GM12878 (cell line): Measurements from ENCODE around the gene CCDC28A. TPM values are rescaled to one million over a fixed set of nuclear protein-coding genes. Genes with fewer than 3 reads are reported as not detected.

ENCODE experiments used
- ATAC-seq: fragments of 200-7000 bp; cut with Tn5 transposase; 3 replicates; pipeline ENCODE4 v1.9.1; 2020; ENCODE audit warnings: mild to moderate bottlenecking, moderate library complexity
- BruUV-seq: library from RNA; stranded (reverse); fragments of 400-500 nt; replicated peaks from 2 replicates; lab custom pipeline; 2021; lab: Mats Ljungman, UMichigan
- CTCF ChIA-PET: fragments of 300-600 bp; sonication (Branson Sonifier 250); formaldehyde crosslinking; extraction: SDS; loops from one replicate; lab custom pipeline; 2021; ENCODE audit warnings: inconsistent platforms; lab: Yijun Ruan, JAX
- POLR2A ChIA-PET: fragments of 350-600 bp; formaldehyde crosslinking; extraction: SDS; loops from one replicate; lab custom pipeline; 2021; ENCODE audit warnings: inconsistent platforms; lab: Charles Lee
- RAD21 ChIA-PET: fragments of 300-600 bp; sonication (Branson Sonifier 250); formaldehyde crosslinking; loops from one replicate; lab custom pipeline; 2023; ENCODE audit warnings: antibody characterized with exemption; ENCODE audit not compliant: unreplicated experiment; lab: Charles Lee
- SMC1A ChIA-PET: fragments of 300-600 bp; sonication (Branson Sonifier 250); formaldehyde crosslinking; loops from one replicate; lab custom pipeline; 2023; ENCODE audit not compliant: unreplicated experiment, uncharacterized antibody; lab: Charles Lee
- DNase-seq: peaks from one replicate; pipeline ENCODE4 v3.0.0-alpha.2; 2011; ENCODE audit warnings: low read depth, low spot score
- FAIRE-seq: peaks from 3 replicates; lab custom pipeline; 2011; peaks lifted over from hg19 to GRCh38; lab: Jason Lieb, UNC
- H2AFZ ChIP-seq: 2 replicates; pipeline ENCODE4 v1.6.0; 2011; ENCODE audit warnings: low read depth, low read length, control low read depth; ENCODE audit not compliant: control insufficient read depth
- H3K27ac ChIP-seq: 2 replicates; pipeline ENCODE4 v1.5.1; 2011; ENCODE audit warnings: control low read depth; ENCODE audit not compliant: control insufficient read depth, insufficient read depth
- H3K27me3 ChIP-seq, 2 experiments: replicated peaks in 1 of 2; 2 replicates each; pipeline versions ENCODE4 v1.6.0 to v1.6.1; 2011; ENCODE audit warnings: low read length in 1 of 2; ENCODE audit not compliant: control insufficient read depth in 2 of 2, insufficient read depth in 2 of 2
- H3K36me3 ChIP-seq, 2 experiments: 2 replicates each; pipeline ENCODE4 v1.5.1; 2011; ENCODE audit warnings: low read length in 1 of 2; ENCODE audit not compliant: control insufficient read depth in 2 of 2, insufficient read depth in 2 of 2
- H3K4me1 ChIP-seq: 2 replicates; pipeline ENCODE4 v1.6.1; 2011; ENCODE audit warnings: mild to moderate bottlenecking, low read length, moderate library complexity, mixed read lengths; ENCODE audit not compliant: control insufficient read depth, insufficient read depth
- H3K4me2 ChIP-seq: 2 replicates; pipeline ENCODE4 v1.6.0; 2011; ENCODE audit warnings: control low read depth; ENCODE audit not compliant: control insufficient read depth, insufficient read depth
- H3K4me3 ChIP-seq: fragments of 200-600 bp; sonication (generic); 2 replicates; pipeline ENCODE4 v1.5.1; 2016
- H3K79me2 ChIP-seq: 2 replicates; pipeline ENCODE4 v1.6.0; 2011; ENCODE audit warnings: low read length; ENCODE audit not compliant: control insufficient read depth, insufficient read depth
- H3K9ac ChIP-seq: 2 replicates; pipeline ENCODE4 v1.8.0; 2011; ENCODE audit warnings: low read length, control low read depth, mixed read lengths; ENCODE audit not compliant: control insufficient read depth, insufficient read depth
- H3K9me3 ChIP-seq: replicated peaks from 3 replicates; pipeline ENCODE4 v1.5.1; 2011; ENCODE audit warnings: mild to moderate bottlenecking, low read length; ENCODE audit not compliant: control insufficient read depth, insufficient read depth
- H4K20me1 ChIP-seq: 2 replicates; pipeline ENCODE4 v1.6.0; 2011; ENCODE audit not compliant: control insufficient read depth, insufficient read depth
- BMI1 ChIP-seq: fragments of 450-650 bp; IDR thresholded peaks from 2 replicates; pipeline ENCODE4 v1.6.1; 2016; ENCODE audit warnings: mild to moderate bottlenecking, moderate library complexity, borderline replicate concordance
- CUX1 ChIP-seq: IDR thresholded peaks from 2 replicates; pipeline ENCODE4 v1.6.1; 2012; ENCODE audit warnings: improper control_type of control experiment, low read depth, low read length; ENCODE audit not compliant: insufficient replicate concordance
- FOS ChIP-seq: IDR thresholded peaks from 3 replicates; pipeline ENCODE4 v1.6.1; 2011; ENCODE audit warnings: borderline replicate concordance; ENCODE audit not compliant: insufficient read length; ENCODE audit errors: extremely low read depth
- HSF1 ChIP-seq: fragments of 150-350 bp; IDR thresholded peaks from 2 replicates; pipeline ENCODE4 v1.6.1; 2014; ENCODE audit warnings: mild to moderate bottlenecking, low read depth, low read length
- JUNB ChIP-seq: IDR thresholded peaks from 2 replicates; pipeline ENCODE4 v1.6.1; 2016; ENCODE audit warnings: antibody characterized with exemption, mild to moderate bottlenecking
- JUND ChIP-seq: IDR thresholded peaks from 2 replicates; pipeline ENCODE4 v1.6.1; 2012; ENCODE audit warnings: low read depth, mild to moderate bottlenecking, low read length, improper control_type of control experiment, moderate library complexity
- LARP7 ChIP-seq: fragments of 450-650 bp; IDR thresholded peaks from 2 replicates; pipeline ENCODE4 v1.6.1; 2017; ENCODE audit warnings: mild to moderate bottlenecking
- NR2C1 ChIP-seq: fragments of 450-650 bp; IDR thresholded peaks from 2 replicates; pipeline ENCODE4 v1.6.1; 2017; ENCODE audit warnings: antibody characterized with exemption, mild to moderate bottlenecking, moderate library complexity
- PAX8 ChIP-seq: fragments of 450-650 bp; IDR thresholded peaks from 2 replicates; pipeline ENCODE4 v1.6.1; 2017; ENCODE audit warnings: mild to moderate bottlenecking, moderate library complexity
- PKNOX1 ChIP-seq: fragments of 450-650 bp; IDR thresholded peaks from 2 replicates; pipeline ENCODE4 v1.6.1; 2016; ENCODE audit warnings: mild to moderate bottlenecking
- PRDM15 ChIP-seq: fragments of 450-650 bp; formaldehyde crosslinking; IDR thresholded peaks from 2 replicates; pipeline ENCODE4 v1.4.0; 2020; ENCODE audit warnings: mild to moderate bottlenecking, moderate library complexity
- RAD51 ChIP-seq: fragments of 450-650 bp; IDR thresholded peaks from 2 replicates; pipeline ENCODE4 v1.6.1; 2016; ENCODE audit warnings: moderate library complexity, mild to moderate bottlenecking, inconsistent platforms
- WRNIP1 ChIP-seq: IDR thresholded peaks from 2 replicates; pipeline ENCODE4 v1.6.1; 2011; ENCODE audit warnings: low read depth, low read length, improper control_type of control experiment, borderline replicate concordance
- WGBS: methylation state at CpG from one replicate; pipeline ENCODE4 v1.1.6; 2016; ENCODE audit warnings: low lambda C conversion rate; ENCODE audit not compliant: insufficient replicate concordance, insufficient coverage; ENCODE audit errors: missing lambda C conversion rate; 5-methylcytosine and 5-hydroxymethylcytosine counted together
- in situ Hi-C: fragments of 300-500 bp; cut with MboI; formaldehyde crosslinking; loops from 9 replicates; pipeline ENCODE4 v1.14.3; 2018; ENCODE audit warnings: mixed read lengths
- intact Hi-C: fragments of 100-400 bp; cut with micrococcal nuclease; formaldehyde crosslinking; loops from one replicate; pipeline ENCODE4 v1.14.2; 2022; ENCODE audit not compliant: unreplicated experiment
- polyA plus RNA-seq, 11 experiments: library from polyadenylated mRNA; depleted of rRNA in 4 of 11; unstranded in 6 of 11; stranded (reverse) in 5 of 11; fragments of >200 nt; fragmentation: Nextera tagmentation in 4 of 11; fragmentation: Illumina TruSeq in 1 of 11; extraction: Ambion mirVana in 4 of 11; extraction: Trizol in 1 of 11; gene quantifications; 1 replicate in 1 of 11; 2 replicates in 10 of 11; pipeline versions ENCODE4 v1.2.1 to v1.2.3, GENCODE V29; 2011 to 2016; ENCODE audit warnings: inconsistent platforms in 2 of 11, missing spikeins in 2 of 11, low read depth in 1 of 11
- total RNA-seq, 4 experiments: library from RNA; depleted of rRNA in 3 of 4; stranded (reverse); fragments of >200 nt in 3 of 4; fragmentation: Illumina TruSeq in 1 of 4; extraction: Trizol in 1 of 4; gene quantifications; 2 replicates each; pipeline versions ENCODE4 v1.2.1 to v1.2.3, GENCODE V29; 2013 to 2021

The CCDC28A gene
- total and polyA plus RNA-seq, 10 of the 15 experiments (the other 5 are each of a cell fraction or from before 2014, with no cell fraction given), result 13.5 to 38.8 (median 19.2) TPM

GRCh38 chr6:138815221-138815620 lies 41.7 kb downstream of the CCDC28A start:
- Histone ChIP-seq H3K36me3 (no peaks in the 10 kb centered on the region), H3K27me3 (no peaks in the 10 kb centered on the region; a peak in 1 of 4 replicates), H3K9me3 (no peaks in the 10 kb centered on the region), H3K4me3 (no peak overlapping the region), H4K20me1 (no peaks in the 10 kb centered on the region), H3K9ac (no peak overlapping the region), H3K79me2 (no peaks in the 10 kb centered on the region), H3K4me1 (peaks cover 18% of the 10 kb centered on the region), H3K27ac (no peak overlapping the region), H2AFZ (no peak overlapping the region), H3K4me2 (no peak overlapping the region)
- ATAC-seq, result no peak
- CTCF ChIA-PET, result interaction anchor here (0.6 to 10.7 kb wide), 28 partner anchors 9 to 1164 kb away, joined by 3 to 166 read pairs (median 5); partner anchors contain the start of genes HECA and REPS1
- no TSS peak for BruUV-seq
- SMC1A ChIA-PET, result interaction anchor here (0.7 to 11.3 kb wide), 15 partner anchors 9 to 550 kb away, joined by 3 to 163 read pairs (median 5); partner anchors contain the start of gene REPS1
- POLR2A ChIA-PET, result no interaction called here
- FAIRE-seq, result no peak
- DNase-seq, result no peak
- in situ Hi-C loops, result loop anchor here (5.0 kb wide), 3 partner anchors 172 to 552 kb away; partner anchors contain the start of gene REPS1
- intact Hi-C loops, result no loop called here
- 24% methylated on average over 6 of the region's 6 CpGs for WGBS
- RAD21 ChIA-PET, result interaction anchor here (1.0 to 6.3 kb wide), 13 partner anchors 13 to 550 kb away, joined by 3 to 94 read pairs (median 6); partner anchors contain the start of gene REPS1
- TF ChIP-seq JUNB (no peak), LARP7 (no peak), WRNIP1 (no peak), PRDM15 (CRISPR knock-in tag) (no peak), PAX8 (no peak), NR2C1 (no peak), JUND (no peak), RAD51 (no peak), BMI1 (no peak), HSF1 (no peak), FOS (no peak), CUX1 (no peak), PKNOX1 (no peak)
